Breast epithelium (tissue), 3 donors: ENCODE measurements around the gene ZDHHC4.

ENCODE experiments used
- CTCF ChIP-seq, 3 donors: fragments of 450-650 bp; IDR thresholded peaks; one replicate each; pipeline ENCODE4 v1.5.1; 2016 to 2017; ENCODE audit warnings: antibody characterized with exemption in 3 of 3, mild to moderate bottlenecking in 3 of 3, moderate library complexity in 3 of 3
- POLR2A ChIP-seq: fragments of 450-650 bp; IDR thresholded peaks from one replicate; pipeline ENCODE4 v1.6.1; 2016; ENCODE audit warnings: antibody characterized with exemption, mild to moderate bottlenecking, moderate library complexity

- TF ChIP-seq CTCF (IDR thresholded peaks at IDR 0.05): no peak
- TF ChIP-seq POLR2A: no peak
Observed at GRCh38 chr7:6588566-6588965, 11.3 kb downstream of the ZDHHC4 start.
